GM12801 (cell line): Measurements from ENCODE around the gene SPOCD1.

Experiments
- TF ChIP-seq, protein P1 (sequence below): IDR thresholded peaks from one replicate; pipeline ENCODE4 v1.5.1; 2011; ENCODE audit warnings: control low read depth; ENCODE audit not compliant: insufficient read length; ENCODE audit errors: extremely low read depth

The SPOCD1 gene

DNA sequence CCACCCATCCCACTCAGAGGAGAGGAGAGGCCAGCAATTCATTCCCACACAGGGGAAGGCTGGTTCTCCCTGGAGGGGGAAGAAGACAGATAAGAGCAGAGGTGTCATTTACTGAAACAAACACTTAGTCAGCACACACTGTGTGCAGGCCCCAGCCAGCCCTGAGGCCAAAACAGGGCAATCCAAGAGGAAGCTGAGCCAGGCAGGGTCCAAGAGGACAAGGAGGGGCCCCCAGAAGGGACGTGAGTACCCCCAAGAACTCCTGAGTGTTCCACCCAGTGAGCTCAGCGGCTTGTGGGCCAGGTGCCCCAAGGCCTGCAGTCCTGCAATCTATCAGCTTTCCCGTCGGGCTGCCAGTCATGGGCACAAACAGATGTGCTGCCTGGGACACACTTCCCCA is 67.5 kb downstream of the SPOCD1 start:
- TF ChIP-seq, protein P1, sequence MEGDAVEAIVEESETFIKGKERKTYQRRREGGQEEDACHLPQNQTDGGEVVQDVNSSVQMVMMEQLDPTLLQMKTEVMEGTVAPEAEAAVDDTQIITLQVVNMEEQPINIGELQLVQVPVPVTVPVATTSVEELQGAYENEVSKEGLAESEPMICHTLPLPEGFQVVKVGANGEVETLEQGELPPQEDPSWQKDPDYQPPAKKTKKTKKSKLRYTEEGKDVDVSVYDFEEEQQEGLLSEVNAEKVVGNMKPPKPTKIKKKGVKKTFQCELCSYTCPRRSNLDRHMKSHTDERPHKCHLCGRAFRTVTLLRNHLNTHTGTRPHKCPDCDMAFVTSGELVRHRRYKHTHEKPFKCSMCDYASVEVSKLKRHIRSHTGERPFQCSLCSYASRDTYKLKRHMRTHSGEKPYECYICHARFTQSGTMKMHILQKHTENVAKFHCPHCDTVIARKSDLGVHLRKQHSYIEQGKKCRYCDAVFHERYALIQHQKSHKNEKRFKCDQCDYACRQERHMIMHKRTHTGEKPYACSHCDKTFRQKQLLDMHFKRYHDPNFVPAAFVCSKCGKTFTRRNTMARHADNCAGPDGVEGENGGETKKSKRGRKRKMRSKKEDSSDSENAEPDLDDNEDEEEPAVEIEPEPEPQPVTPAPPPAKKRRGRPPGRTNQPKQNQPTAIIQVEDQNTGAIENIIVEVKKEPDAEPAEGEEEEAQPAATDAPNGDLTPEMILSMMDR = no peak

DNA sequence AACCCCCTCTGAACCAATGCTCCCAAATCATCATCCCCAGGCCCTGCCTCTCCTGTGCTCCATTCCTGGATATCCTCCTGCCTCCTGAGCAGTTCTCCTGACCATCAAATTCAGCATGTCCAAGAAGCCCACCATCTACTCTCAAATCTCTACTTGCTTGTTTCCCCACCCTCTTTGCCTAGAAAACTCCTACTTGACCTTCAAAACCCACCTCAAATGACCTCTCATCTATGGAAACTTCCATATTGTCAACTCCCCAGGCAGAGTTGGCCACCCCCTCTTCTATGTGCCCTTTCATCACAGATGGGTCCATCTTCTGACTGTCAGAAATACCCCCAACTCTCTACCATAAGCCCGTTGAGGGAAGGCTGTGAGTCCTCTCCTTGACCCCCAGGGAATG is 68.5 kb downstream of the SPOCD1 start:
- TF ChIP-seq, protein P1 = no peak

DNA sequence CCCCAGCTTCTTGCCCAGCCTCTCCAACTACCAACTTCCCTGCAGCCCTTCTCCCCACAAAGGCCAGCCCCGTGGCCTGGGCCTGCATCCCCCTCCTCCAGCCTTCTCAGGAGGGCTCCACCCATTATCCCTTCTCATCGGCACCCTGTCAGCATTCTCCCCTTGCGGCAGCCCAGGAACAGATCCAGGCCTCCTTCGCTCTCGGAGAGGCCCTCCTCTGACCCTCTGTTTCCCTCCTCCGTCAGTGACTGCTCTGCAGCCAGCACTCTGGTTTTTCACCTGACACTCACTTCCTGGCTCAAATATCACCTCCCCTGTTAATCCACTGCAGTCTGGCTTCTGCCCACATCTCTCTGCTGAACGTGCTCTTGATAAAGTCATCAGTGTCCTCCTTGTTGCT is 69.1 kb downstream of the SPOCD1 start:
- TF ChIP-seq, protein P1 = no peak

DNA sequence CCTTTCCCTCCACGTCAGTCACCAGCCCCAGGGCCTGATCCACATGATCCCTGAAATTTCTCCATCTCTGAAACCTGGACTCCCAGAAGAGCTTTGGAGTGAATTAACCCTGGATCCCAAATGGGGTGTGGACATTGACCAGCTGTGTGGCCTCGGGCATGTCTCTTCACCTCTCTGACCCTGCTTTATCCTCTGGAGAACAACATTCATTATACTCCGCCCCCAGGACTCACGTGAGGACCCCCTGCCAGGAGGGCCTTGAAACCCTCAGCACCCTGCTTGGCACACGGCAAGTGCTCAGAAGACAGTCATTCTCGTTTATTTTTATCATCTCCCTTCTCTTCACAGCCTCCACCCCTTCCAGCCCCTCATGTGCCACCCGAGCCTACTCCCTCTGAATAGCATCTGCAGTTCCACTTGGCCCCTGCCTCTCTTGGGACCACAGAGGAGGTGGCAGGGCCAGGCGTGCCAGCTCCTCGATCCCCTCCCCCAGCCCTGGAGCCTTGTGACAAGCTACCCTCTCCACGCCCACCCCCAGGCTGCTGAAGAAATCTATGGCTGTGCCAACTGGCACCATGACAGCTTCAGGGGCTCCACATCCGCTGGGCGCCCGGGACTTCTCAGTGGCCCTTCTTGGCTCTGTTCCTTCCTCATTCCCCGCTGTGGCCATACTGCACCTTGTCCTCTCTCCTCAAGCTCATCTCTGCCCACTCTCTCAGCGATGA is 69.7 kb downstream of the SPOCD1 start:
- TF ChIP-seq, protein P1 = no peak

DNA sequence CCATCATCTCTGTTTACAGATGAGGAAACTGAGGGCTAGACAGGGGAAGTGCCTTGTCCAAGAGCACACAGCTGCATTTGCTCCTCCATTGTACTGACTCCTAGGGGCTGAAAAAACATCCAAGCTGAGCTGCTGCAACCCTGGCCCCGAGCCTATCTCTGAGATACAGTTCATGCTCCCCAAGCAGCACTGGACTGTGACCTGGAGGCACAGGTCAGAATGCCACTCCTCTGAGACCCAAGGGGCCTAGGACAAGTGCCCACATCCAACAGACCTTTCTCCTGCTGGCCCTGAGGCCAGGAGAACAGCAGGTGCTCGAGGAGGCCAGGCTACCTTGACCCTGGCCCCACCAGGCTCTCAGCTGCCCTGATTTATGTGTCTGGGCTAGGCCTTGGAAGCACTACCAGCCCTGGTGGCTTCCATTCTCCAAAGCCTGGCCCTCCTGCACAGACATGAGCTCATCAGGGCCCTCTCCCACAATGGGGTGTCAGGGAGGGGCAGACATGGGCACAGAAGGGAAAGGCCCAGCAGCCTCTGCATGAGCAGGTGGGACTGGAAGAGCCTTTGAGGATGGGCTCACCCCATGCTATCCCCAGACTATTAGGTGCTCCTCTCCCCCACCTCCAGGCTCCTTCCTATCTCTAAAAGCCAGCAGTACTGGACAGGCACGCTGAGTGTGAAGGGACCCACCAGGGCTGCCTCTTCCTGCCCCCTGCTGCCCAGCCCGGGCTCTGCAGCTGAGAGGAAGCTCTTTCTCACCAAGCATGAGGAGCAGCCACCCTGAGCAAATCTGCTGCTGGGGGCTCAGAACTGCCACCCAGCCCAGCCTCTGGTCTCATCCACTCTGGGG is 70.5 kb downstream of the SPOCD1 start:
- TF ChIP-seq, protein P1 = no peak

DNA sequence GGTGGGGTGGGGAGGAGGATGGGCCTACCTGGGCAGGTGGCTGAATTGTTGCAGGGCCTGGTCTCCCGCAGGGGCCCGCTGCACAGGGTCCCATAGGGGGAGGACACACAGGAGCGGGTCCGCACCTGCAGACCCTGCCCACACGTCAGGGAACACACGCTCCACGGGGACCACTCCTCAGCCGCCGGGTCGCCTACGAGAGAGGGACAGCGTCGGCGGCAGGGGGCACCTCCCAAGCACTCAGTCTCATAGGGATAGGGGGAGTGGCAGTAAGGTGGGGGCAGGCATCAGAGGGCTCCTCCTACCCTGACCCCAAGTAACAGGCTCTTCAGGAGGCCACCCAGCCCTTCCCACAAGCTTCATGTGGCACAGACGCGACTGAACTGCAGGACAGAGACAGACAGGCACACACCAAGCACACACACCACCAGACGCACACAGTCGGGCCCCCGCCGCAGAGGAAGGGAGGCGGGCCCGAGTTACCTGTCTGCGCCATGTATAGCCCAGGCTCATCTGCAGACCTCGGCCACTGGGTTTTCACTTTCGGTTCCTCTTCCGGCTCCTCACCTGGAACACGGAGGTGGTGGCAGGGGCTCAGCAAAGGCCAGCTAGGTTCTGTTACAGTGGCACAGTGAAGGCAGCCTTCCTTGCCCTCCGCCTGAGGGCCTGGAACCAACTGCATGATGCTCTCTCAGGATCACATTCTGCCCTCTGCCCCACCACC is 71.5 kb downstream of the SPOCD1 start:
- TF ChIP-seq, protein P1 = no peak
